ENCODE measurements around the gene PIP5K1C. TPM values are rescaled to one million over a fixed set of nuclear protein-coding genes. Genes with fewer than 3 reads are reported as not detected.

Gene PIP5K1C
- total RNA-seq, 1 donor from 2014 or later: 6.3 TPM

DNA sequence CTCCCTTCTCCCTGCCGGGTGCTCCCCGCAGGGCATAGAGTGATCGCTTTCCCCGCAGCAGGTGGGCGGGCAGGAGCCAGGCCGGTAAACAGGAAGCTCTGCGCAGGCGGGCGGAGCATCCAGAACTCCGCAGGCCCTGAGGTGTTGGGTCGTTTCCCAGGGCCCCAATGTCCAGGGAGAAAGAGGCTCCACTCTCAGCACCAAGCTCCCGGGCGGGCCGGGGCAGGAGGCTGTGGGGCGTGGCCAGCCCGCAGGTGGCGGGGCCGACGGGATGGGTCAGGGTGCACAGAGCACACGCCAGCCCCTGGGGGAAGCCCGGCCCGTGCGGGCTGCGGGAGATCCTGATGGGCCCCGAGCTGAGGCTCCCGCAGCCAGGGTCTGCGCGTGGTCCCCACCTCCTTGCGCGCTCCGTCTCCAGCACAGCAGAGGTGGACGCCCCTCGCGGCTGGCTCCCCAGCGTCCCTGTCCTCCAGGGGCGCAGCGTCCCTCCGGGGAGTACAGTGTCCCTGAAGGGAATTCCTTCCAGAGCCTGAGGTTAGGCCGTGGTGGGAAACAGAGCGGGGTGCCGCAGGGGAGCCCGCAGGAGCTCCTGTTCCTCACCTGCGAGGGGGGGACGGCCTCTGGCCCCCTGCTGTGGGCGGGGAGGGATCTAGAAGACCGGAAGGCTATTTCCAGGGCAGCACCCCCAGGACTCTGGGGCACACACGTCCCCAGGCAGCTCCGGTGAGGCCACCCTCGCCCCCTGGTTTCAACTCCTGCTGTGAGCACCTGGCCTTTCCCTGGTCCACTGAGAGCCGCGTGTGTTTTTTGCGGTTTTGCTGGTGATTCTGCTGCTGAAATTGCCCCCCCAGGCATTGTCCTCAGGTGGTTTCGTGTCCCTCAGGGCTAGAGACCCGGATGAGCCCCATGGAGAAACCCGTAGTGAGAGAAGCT lies 12.2 kb downstream of the PIP5K1C start:
- H3K9ac ChIP-seq (ENCODE audit: low read depth in 1 of 3, low read length in 3 of 3): no peak overlapping the region
- peaks cover 6 to 9% (median 9%) of the 10 kb centered on the region in 3 donors for H3K36me3 ChIP-seq (ENCODE audit: control insufficient read depth in 3 of 3, insufficient read depth in 3 of 3, low read length in 3 of 3)
- no peaks in the 10 kb centered on the region for H3K27me3 ChIP-seq (ENCODE audit: control insufficient read depth in 3 of 3, insufficient read depth in 3 of 3, low read length in 3 of 3)
- H3K9me3 ChIP-seq (ENCODE audit: control insufficient read depth in 3 of 3, low read length in 3 of 3): peaks cover 0 to 4% (median 0%) of the 10 kb centered on the region in 3 donors
- no peak overlapping the region for H3K4me3 ChIP-seq (ENCODE audit: low read length in 3 of 3)
- peaks cover 0 to 17% (median 4%) of the 10 kb centered on the region in 3 donors for H3K4me1 ChIP-seq (ENCODE audit: control insufficient read depth in 3 of 3, insufficient read depth in 3 of 3, low read length in 3 of 3)
- no peak overlapping the region for H3K27ac ChIP-seq (ENCODE audit: low read depth, low read length)

GRCh38 chr19:3687393-3687773 lies 12.9 kb downstream of the PIP5K1C start:
- Histone ChIP-seq H3K4me1 (ENCODE audit: control insufficient read depth in 3 of 3, insufficient read depth in 3 of 3, low read length in 3 of 3) (peaks cover 0 to 16% (median 5%) of the 10 kb centered on the region in 3 donors), H3K36me3 (ENCODE audit: control insufficient read depth in 3 of 3, insufficient read depth in 3 of 3, low read length in 3 of 3) (peaks cover 6 to 9% (median 9%) of the 10 kb centered on the region in 3 donors), H3K9me3 (ENCODE audit: control insufficient read depth in 3 of 3, low read length in 3 of 3) (peaks cover 0 to 4% (median 0%) of the 10 kb centered on the region in 3 donors), H3K9ac (ENCODE audit: low read depth in 1 of 3, low read length in 3 of 3) (no peak overlapping the region), H3K27ac (ENCODE audit: low read depth, low read length) (no peak overlapping the region), H3K27me3 (ENCODE audit: control insufficient read depth in 3 of 3, insufficient read depth in 3 of 3, low read length in 3 of 3) (no peaks in the 10 kb centered on the region), H3K4me3 (ENCODE audit: low read length in 3 of 3) (no peak overlapping the region)

DNA sequence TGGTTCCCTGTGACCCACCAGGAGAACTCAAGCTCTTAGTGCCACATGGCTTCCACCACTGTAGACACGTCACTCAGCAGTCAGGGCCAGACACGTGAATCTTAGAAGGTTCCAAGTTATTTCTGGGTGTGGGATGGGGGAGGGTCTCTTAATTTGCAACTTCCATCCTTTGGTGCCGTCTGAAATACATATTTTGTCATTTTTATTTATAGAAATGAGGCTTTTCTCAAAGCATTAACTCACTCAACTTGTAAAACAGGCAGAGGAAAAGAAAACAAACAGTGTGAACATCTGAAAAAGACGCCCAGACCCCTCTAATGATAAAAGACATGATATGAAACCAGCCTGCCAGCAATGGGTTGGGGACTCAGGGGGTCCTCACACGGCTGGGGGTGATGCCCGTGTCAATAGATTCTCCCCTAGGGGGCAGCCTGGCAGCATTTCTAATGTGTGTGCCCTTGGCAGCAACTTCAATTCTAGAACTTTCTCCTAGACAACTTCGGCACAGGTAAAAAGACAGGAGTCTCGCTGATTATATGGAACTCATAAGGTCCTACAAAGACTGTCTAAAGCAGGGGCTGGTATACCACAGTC lies 15.4 kb downstream of the PIP5K1C start:
- H3K27me3 ChIP-seq (ENCODE audit: control insufficient read depth in 3 of 3, insufficient read depth in 3 of 3, low read length in 3 of 3): no peaks in the 10 kb centered on the region
- peaks cover 5 to 9% (median 6%) of the 10 kb centered on the region in 3 donors for H3K36me3 ChIP-seq (ENCODE audit: control insufficient read depth in 3 of 3, insufficient read depth in 3 of 3, low read length in 3 of 3)
- H3K9ac ChIP-seq (ENCODE audit: low read depth in 1 of 3, low read length in 3 of 3): no peak overlapping the region
- peaks cover 0 to 16% (median 5%) of the 10 kb centered on the region in 3 donors for H3K4me1 ChIP-seq (ENCODE audit: control insufficient read depth in 3 of 3, insufficient read depth in 3 of 3, low read length in 3 of 3)
- no peak overlapping the region for H3K4me3 ChIP-seq (ENCODE audit: low read length in 3 of 3)
- peaks cover 0 to 4% (median 0%) of the 10 kb centered on the region in 3 donors for H3K9me3 ChIP-seq (ENCODE audit: control insufficient read depth in 3 of 3, low read length in 3 of 3)
- H3K27ac ChIP-seq (ENCODE audit: low read depth, low read length): no peak overlapping the region

- Histone ChIP-seq H3K27ac (ENCODE audit: low read depth, low read length) (no peak overlapping the region), H3K27me3 (ENCODE audit: control insufficient read depth in 3 of 3, insufficient read depth in 3 of 3, low read length in 3 of 3) (no peaks in the 10 kb centered on the region), H3K9ac (ENCODE audit: low read depth in 1 of 3, low read length in 3 of 3) (no peak overlapping the region), H3K36me3 (ENCODE audit: control insufficient read depth in 3 of 3, insufficient read depth in 3 of 3, low read length in 3 of 3) (peaks cover 5 to 11% (median 6%) of the 10 kb centered on the region in 3 donors), H3K9me3 (ENCODE audit: control insufficient read depth in 3 of 3, low read length in 3 of 3) (peaks cover 0 to 4% (median 0%) of the 10 kb centered on the region in 3 donors), H3K4me3 (ENCODE audit: low read length in 3 of 3) (no peak overlapping the region), H3K4me1 (ENCODE audit: control insufficient read depth in 3 of 3, insufficient read depth in 3 of 3, low read length in 3 of 3) (peaks cover 0 to 16% (median 5%) of the 10 kb centered on the region in 3 donors)
Measured at GRCh38 chr19:3684054-3684816, 16.0 kb downstream of the PIP5K1C start.

GRCh38 chr19:3683405-3684053 lies 16.7 kb downstream of the PIP5K1C start:
- Histone ChIP-seq H3K4me1 (ENCODE audit: control insufficient read depth in 3 of 3, insufficient read depth in 3 of 3, low read length in 3 of 3) (peaks cover 0 to 15% (median 5%) of the 10 kb centered on the region in 3 donors), H3K36me3 (ENCODE audit: control insufficient read depth in 3 of 3, insufficient read depth in 3 of 3, low read length in 3 of 3) (peaks cover 5 to 13% (median 6%) of the 10 kb centered on the region in 3 donors), H3K9ac (ENCODE audit: low read depth in 1 of 3, low read length in 3 of 3) (no peak overlapping the region), H3K27me3 (ENCODE audit: control insufficient read depth in 3 of 3, insufficient read depth in 3 of 3, low read length in 3 of 3) (no peaks in the 10 kb centered on the region), H3K27ac (ENCODE audit: low read depth, low read length) (no peak overlapping the region), H3K9me3 (ENCODE audit: control insufficient read depth in 3 of 3, low read length in 3 of 3) (peaks cover 0 to 4% (median 0%) of the 10 kb centered on the region in 3 donors), H3K4me3 (ENCODE audit: low read length in 3 of 3) (no peak overlapping the region)

- Histone ChIP-seq H3K9me3 (ENCODE audit: control insufficient read depth in 3 of 3, low read length in 3 of 3) (peaks cover 0 to 4% (median 0%) of the 10 kb centered on the region in 3 donors), H3K9ac (ENCODE audit: low read depth in 1 of 3, low read length in 3 of 3) (no peak overlapping the region), H3K27ac (ENCODE audit: low read depth, low read length) (no peak overlapping the region), H3K4me1 (ENCODE audit: control insufficient read depth in 3 of 3, insufficient read depth in 3 of 3, low read length in 3 of 3) (peaks cover 0 to 13% (median 5%) of the 10 kb centered on the region in 3 donors), H3K36me3 (ENCODE audit: control insufficient read depth in 3 of 3, insufficient read depth in 3 of 3, low read length in 3 of 3) (peaks cover 5 to 13% (median 6%) of the 10 kb centered on the region in 3 donors), H3K4me3 (ENCODE audit: low read length in 3 of 3) (no peak overlapping the region), H3K27me3 (ENCODE audit: control insufficient read depth in 3 of 3, insufficient read depth in 3 of 3, low read length in 3 of 3) (no peaks in the 10 kb centered on the region)
Measured at GRCh38 chr19:3682741-3683404, 17.4 kb downstream of the PIP5K1C start.

DNA sequence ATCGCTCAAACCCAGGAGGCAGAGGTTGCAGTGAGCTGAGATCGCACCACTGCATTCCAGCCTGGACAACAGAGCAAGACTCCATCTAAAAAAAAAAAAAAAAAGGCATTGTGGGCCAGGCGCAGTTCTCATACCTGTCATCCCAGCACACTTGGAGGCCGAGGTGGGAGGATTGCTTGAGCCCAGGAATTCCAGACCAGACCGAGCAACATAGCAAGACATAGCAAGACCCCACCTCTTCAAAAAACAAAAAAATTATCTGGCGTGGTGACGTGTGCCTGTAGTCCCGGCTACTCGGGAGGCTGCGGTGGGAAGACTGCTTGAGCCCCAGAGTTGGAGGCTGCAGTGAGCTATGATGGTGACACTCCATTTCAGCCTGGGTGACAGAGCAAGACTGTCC lies 18.0 kb downstream of the PIP5K1C start:
- no peak overlapping the region for H3K27ac ChIP-seq (ENCODE audit: low read depth, low read length)

GRCh38 chr19:3680939-3681338 lies 19.3 kb downstream of the PIP5K1C start:
- Histone ChIP-seq H3K9me3 (ENCODE audit: control insufficient read depth in 3 of 3, low read length in 3 of 3) (peaks cover 0 to 4% (median 0%) of the 10 kb centered on the region in 3 donors), H3K4me3 (ENCODE audit: low read length in 3 of 3) (no peak overlapping the region), H3K27ac (ENCODE audit: low read depth, low read length) (no peak overlapping the region), H3K27me3 (ENCODE audit: control insufficient read depth in 3 of 3, insufficient read depth in 3 of 3, low read length in 3 of 3) (no peaks in the 10 kb centered on the region), H3K36me3 (ENCODE audit: control insufficient read depth in 3 of 3, insufficient read depth in 3 of 3, low read length in 3 of 3) (peaks cover 5 to 14% (median 6%) of the 10 kb centered on the region in 3 donors), H3K4me1 (ENCODE audit: control insufficient read depth in 3 of 3, insufficient read depth in 3 of 3, low read length in 3 of 3) (peaks cover 0 to 13% (median 5%) of the 10 kb centered on the region in 3 donors), H3K9ac (ENCODE audit: low read depth in 1 of 3, low read length in 3 of 3) (no peak overlapping the region)

More for the DNA sequence above, 18.0 kb downstream of the PIP5K1C start:
- Histone ChIP-seq H3K27me3 (ENCODE audit: control insufficient read depth in 3 of 3, insufficient read depth in 3 of 3, low read length in 3 of 3) (no peaks in the 10 kb centered on the region), H3K9ac (ENCODE audit: low read depth in 1 of 3, low read length in 3 of 3) (no peak overlapping the region), H3K36me3 (ENCODE audit: control insufficient read depth in 3 of 3, insufficient read depth in 3 of 3, low read length in 3 of 3) (peaks cover 5 to 13% (median 6%) of the 10 kb centered on the region in 3 donors), H3K4me3 (ENCODE audit: low read length in 3 of 3) (no peak overlapping the region), H3K9me3 (ENCODE audit: control insufficient read depth in 3 of 3, low read length in 3 of 3) (peaks cover 0 to 4% (median 0%) of the 10 kb centered on the region in 3 donors), H3K4me1 (ENCODE audit: control insufficient read depth in 3 of 3, insufficient read depth in 3 of 3, low read length in 3 of 3) (peaks cover 0 to 13% (median 5%) of the 10 kb centered on the region in 3 donors)

- Histone ChIP-seq H3K9me3 (ENCODE audit: control insufficient read depth in 3 of 3, low read length in 3 of 3) (peaks cover 0 to 2% (median 0%) of the 10 kb centered on the region in 3 donors), H3K4me3 (ENCODE audit: low read length in 3 of 3) (no peak overlapping the region), H3K4me1 (ENCODE audit: control insufficient read depth in 3 of 3, insufficient read depth in 3 of 3, low read length in 3 of 3) (peaks cover 0 to 11% (median 5%) of the 10 kb centered on the region in 3 donors), H3K36me3 (ENCODE audit: control insufficient read depth in 3 of 3, insufficient read depth in 3 of 3, low read length in 3 of 3) (peaks cover 4 to 15% (median 5%) of the 10 kb centered on the region in 3 donors), H3K27me3 (ENCODE audit: control insufficient read depth in 3 of 3, insufficient read depth in 3 of 3, low read length in 3 of 3) (no peaks in the 10 kb centered on the region), H3K27ac (ENCODE audit: low read depth, low read length) (no peak overlapping the region), H3K9ac (ENCODE audit: low read depth in 1 of 3, low read length in 3 of 3) (no peak overlapping the region)
Measured at GRCh38 chr19:3679581-3679980, 20.7 kb downstream of the PIP5K1C start.

Measured in skeletal muscle tissue (tissue), 4 donors.